GM12865 (cell line): Measurements from ENCODE around the gene BASP1.

Experiments used
- DNase-seq: peaks from one replicate; pipeline ENCODE4 v3.0.0; 2010; ENCODE audit warnings: low read depth
- H3K4me3 ChIP-seq: 2 replicates; pipeline ENCODE4 v1.5.1; 2011; ENCODE audit warnings: mild to moderate bottlenecking, low read depth, low read length, control low read depth
- TF ChIP-seq, protein P1 (sequence below): IDR thresholded peaks from 2 replicates; pipeline ENCODE4 v1.5.1; 2011; ENCODE audit warnings: low read length, control low read depth, low read depth, inconsistent platforms; ENCODE audit not compliant: insufficient read depth; ENCODE audit errors: missing control alignments

BASP1 gene

DNA sequence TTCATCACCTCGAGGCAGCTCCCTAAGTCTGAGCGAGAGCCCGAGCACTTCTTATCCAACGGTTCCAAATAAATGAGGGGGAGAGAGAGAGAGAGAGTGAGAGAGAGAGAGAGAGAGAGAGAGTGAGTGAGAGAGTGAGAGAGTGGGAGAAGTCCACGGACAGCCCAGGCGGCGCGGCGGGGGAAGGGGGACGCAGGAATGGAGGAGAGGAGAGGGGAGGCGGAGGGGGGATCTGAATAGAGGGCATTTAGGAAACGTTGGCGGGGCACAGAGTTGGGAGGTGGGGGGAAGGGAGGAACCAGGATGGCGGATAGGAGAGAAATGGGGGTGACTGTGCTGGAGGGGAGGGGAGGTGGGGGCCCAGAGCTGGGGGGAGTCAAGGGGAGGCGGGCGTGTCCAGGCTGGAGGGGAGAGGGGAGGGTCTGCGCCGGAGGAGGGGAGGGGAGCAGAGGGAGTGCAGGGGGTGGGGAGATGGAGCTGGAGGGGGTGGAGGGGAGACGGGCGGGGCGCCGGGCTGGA is 398 bp upstream of the BASP1 start:
- peak overlapping the region; percentile 68 for H3K4me3 ChIP-seq
- TF ChIP-seq, protein P1, sequence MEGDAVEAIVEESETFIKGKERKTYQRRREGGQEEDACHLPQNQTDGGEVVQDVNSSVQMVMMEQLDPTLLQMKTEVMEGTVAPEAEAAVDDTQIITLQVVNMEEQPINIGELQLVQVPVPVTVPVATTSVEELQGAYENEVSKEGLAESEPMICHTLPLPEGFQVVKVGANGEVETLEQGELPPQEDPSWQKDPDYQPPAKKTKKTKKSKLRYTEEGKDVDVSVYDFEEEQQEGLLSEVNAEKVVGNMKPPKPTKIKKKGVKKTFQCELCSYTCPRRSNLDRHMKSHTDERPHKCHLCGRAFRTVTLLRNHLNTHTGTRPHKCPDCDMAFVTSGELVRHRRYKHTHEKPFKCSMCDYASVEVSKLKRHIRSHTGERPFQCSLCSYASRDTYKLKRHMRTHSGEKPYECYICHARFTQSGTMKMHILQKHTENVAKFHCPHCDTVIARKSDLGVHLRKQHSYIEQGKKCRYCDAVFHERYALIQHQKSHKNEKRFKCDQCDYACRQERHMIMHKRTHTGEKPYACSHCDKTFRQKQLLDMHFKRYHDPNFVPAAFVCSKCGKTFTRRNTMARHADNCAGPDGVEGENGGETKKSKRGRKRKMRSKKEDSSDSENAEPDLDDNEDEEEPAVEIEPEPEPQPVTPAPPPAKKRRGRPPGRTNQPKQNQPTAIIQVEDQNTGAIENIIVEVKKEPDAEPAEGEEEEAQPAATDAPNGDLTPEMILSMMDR = no peak
- no peak for DNase-seq

DNA sequence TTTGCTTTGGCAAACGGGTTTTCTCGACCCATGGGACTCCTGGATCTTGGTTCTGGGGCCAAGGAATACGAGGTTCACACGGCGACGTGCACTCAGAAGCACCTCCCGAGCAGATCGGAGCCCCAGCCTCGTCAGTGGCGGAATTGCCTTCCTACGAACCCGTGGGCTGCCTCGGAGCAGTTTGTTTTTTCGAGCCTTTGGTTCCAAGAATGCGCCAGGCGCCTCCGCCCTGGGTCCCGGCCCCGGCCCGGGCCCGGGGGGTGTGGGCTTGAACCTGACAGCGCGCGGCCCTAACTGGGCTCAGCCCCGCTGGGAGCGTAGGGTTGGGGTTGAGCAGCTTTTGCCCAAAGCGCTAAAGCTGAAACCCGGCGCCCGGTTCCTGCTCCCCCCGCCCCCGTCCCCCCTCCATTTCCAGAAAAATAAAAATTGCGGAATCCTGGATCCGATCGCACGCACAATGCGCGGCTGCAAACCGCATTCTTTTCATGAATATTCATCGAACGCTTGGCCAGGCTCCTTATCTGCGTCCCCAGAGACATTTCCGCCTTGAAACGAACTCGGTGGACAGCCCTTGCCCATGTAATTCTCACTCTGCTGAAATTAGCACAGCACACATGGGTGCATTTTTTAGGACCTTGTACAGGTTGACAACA is 1.0 kb downstream of the BASP1 start:
- peak; percentile 69 for DNase-seq
- H3K4me3 ChIP-seq = peak overlapping the region; percentile 78
- TF ChIP-seq, protein P1 = no peak

DNA sequence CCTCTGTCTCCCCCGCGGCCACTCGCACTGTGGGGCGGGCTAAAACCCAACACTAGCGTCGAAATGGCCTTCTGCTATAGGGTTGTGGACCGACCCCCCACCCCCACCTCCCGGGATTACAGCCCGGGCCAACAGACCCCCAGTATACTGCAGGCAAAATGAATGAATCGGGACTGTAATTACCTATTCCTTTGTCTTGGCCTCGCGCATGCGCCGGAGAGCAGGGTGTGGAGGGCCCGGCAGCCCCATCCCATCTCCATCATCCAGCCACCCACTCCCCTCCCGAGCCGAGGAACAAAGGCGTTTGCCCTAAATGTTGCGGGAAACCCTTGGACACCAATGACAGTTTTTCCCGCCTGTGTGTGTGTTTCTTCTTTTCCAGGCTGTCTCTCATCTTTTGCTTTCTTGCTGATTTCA is 1.6 kb downstream of the BASP1 start:
- TF ChIP-seq, protein P1 = no peak
- DNase-seq = peak; percentile 48
- peak overlapping the region; percentile 78 for H3K4me3 ChIP-seq

DNA sequence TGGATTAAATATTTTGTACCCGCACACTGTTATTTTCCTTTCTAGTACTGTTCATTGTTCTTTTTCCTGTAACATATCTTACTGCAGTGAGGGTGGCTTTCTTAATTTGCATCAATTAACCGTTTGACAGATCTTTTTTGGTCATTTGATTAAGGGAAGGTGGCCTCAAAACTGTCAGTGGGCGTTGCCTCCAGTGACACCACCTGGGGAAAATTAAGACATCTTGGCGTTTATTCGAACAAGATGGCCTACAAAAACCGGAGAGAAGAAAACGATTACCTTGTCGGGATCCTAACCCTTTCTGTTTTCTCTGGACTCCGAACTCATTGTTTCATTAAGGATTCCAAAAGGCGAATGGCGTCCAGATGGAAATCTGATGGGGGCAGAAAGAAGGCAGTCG is 2.0 kb downstream of the BASP1 start:
- peak; percentile 36 for DNase-seq
- TF ChIP-seq, protein P1 = no peak
- H3K4me3 ChIP-seq = peak overlapping the region; percentile 78

DNA sequence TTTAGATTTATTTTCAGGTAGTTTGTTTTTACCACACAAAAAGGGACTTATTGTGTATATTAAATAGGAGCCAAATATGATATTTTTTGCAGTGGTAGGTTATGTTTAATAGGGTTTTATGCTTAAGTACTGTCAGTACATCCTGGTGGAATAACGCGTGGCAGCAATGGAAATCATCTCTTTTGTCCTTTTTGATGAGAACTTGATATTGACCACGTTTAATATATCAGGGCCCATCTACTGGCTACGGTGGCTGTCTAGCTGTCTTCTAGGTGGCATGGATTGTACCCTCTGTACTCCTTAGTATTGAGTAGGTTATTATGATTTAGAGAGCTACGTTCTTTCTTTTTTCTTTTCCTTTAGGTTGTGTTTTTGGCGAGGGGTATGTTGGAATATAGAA is 2.6 kb downstream of the BASP1 start:
- TF ChIP-seq, protein P1 = no peak
- H3K4me3 ChIP-seq = peak overlapping the region; percentile 78
- no peak for DNase-seq

DNA sequence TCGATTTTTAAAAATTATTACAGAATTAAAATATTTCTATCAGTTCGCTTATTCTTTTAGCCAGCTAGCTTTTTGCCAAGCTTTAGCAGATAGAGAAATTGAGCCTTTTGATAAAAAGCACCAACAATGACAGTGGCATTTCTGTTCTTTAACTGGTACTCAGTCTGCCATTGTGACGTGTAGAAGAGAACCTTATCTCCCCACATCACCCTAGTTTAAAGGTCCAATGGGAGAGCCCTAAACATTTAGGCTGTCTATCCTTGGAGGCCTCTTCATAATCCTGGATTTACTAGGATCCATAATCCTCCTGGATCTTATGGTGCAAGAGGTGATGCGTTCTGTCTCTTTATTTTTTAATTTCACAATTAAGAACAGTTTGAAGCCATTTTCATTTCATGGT is 3.0 kb downstream of the BASP1 start:
- peak overlapping the region; percentile 78 for H3K4me3 ChIP-seq
- TF ChIP-seq, protein P1 = no peak
- DNase-seq = no peak
